GM23338 (cell line): ENCODE data around the gene SHISA6. TPM values are rescaled to one million over a fixed set of nuclear protein-coding genes. Genes with fewer than 3 reads are reported as not detected.

Experiments used
- ATAC-seq: fragments of 200-7000 bp; cut with Tn5 transposase; 3 replicates; pipeline ENCODE4 v1.9.1; 2020
- DNase-seq: peaks from one replicate; pipeline ENCODE4 v3.0.0-alpha.2; 2015; ENCODE audit warnings: low spot score
- H2AFZ ChIP-seq: fragments of 200-600 bp; sonication (generic); 2 replicates; pipeline ENCODE4 v1.8.0; 2016; ENCODE audit warnings: antibody characterized with exemption, mild to moderate bottlenecking, moderate library complexity
- H3F3A ChIP-seq: fragments of 200-600 bp; sonication (generic); replicated peaks from 2 replicates; pipeline ENCODE4 v1.8.0; 2017; ENCODE audit warnings: antibody characterized with exemption, mixed run types, low read depth
- H3K27ac ChIP-seq: fragments of 200-600 bp; sonication (generic); 2 replicates; pipeline ENCODE4 v1.6.1; 2016; ENCODE audit warnings: low read depth
- H3K27me3 ChIP-seq: fragments of 200-600 bp; sonication (generic); 2 replicates; pipeline ENCODE4 v1.8.0; 2016; ENCODE audit warnings: mild to moderate bottlenecking, mixed run types, moderate library complexity; ENCODE audit not compliant: insufficient read depth
- H3K36me3 ChIP-seq: fragments of 200-600 bp; sonication (generic); 2 replicates; pipeline ENCODE4 v1.8.0; 2016; ENCODE audit warnings: mild to moderate bottlenecking; ENCODE audit not compliant: insufficient read depth
- H3K4me1 ChIP-seq: fragments of 200-600 bp; sonication (generic); 2 replicates; pipeline ENCODE4 v1.8.0; 2016; ENCODE audit warnings: mild to moderate bottlenecking, moderate library complexity; ENCODE audit not compliant: insufficient read depth
- H3K4me2 ChIP-seq: fragments of 200-600 bp; sonication (generic); 2 replicates; pipeline ENCODE4 v1.7.1; 2017; ENCODE audit warnings: mixed run types
- H3K4me3 ChIP-seq: fragments of 200-600 bp; sonication (generic); 2 replicates; pipeline ENCODE4 v1.6.1; 2016; ENCODE audit warnings: mixed run types
- H3K79me2 ChIP-seq: fragments of 200-600 bp; sonication (generic); replicated peaks from 2 replicates; pipeline ENCODE4 v1.8.0; 2017; ENCODE audit warnings: mild to moderate bottlenecking; ENCODE audit not compliant: insufficient read depth
- H3K9me2 ChIP-seq: fragments of 200-600 bp; sonication (generic); 2 replicates; pipeline ENCODE4 v1.8.0; 2017; ENCODE audit not compliant: insufficient read depth
- H4K20me1 ChIP-seq: fragments of 200-600 bp; sonication (generic); replicated peaks from 2 replicates; pipeline ENCODE4 v1.8.0; 2017; ENCODE audit warnings: mild to moderate bottlenecking; ENCODE audit not compliant: insufficient read depth
- H3K27ac Mint-ChIP-seq: 2 replicates; pipeline ENCODE4 v1.8.0; 2020; ENCODE audit warnings: inconsistent platforms, mild to moderate bottlenecking, moderate library complexity, mixed read lengths
- H3K27me3 Mint-ChIP-seq: 3 replicates; pipeline ENCODE4 v1.8.0; 2022; ENCODE audit warnings: low read depth, mild to moderate bottlenecking, moderate library complexity, mixed read lengths, inconsistent platforms; ENCODE audit not compliant: insufficient read depth, poor library complexity
- H3K36me3 Mint-ChIP-seq: 3 replicates; pipeline ENCODE4 v1.8.0; 2021; ENCODE audit warnings: low read depth, mild to moderate bottlenecking, inconsistent platforms, moderate library complexity, mixed read lengths
- H3K4me1 Mint-ChIP-seq: 3 replicates; pipeline ENCODE4 v1.8.0; 2020; ENCODE audit warnings: mild to moderate bottlenecking, inconsistent platforms, mixed read lengths
- H3K4me3 Mint-ChIP-seq: 3 replicates; pipeline ENCODE4 v1.8.0; 2021; ENCODE audit warnings: moderate library complexity, mild to moderate bottlenecking, inconsistent platforms, mixed read lengths
- H3K9me3 Mint-ChIP-seq: 3 replicates; pipeline ENCODE4 v1.8.0; 2020; ENCODE audit warnings: moderate library complexity, mild to moderate bottlenecking, inconsistent platforms, mixed read lengths
- CREB1 ChIP-seq: fragments of 250-450 bp; sonication (Bioruptor Pico); IDR thresholded peaks from 2 replicates; pipeline ENCODE4 v1.5.0; 2020; ENCODE audit warnings: low read depth, mild to moderate bottlenecking, moderate library complexity
- EZH2 ChIP-seq: fragments of 200-600 bp; sonication (generic); IDR thresholded peaks from one replicate; pipeline ENCODE4 v1.8.0; 2017; ENCODE audit warnings: antibody characterized with exemption, mild to moderate bottlenecking, low read depth; ENCODE audit not compliant: unreplicated experiment
- EZH2phosphoT487 ChIP-seq: fragments of 200-600 bp; sonication (generic); IDR thresholded peaks from one replicate; pipeline ENCODE4 v1.8.1; 2018; ENCODE audit warnings: antibody characterized with exemption; ENCODE audit not compliant: unreplicated experiment
- JUNB ChIP-seq: IDR thresholded peaks from one replicate; pipeline ENCODE4 v1.6.1; 2016; ENCODE audit warnings: antibody characterized with exemption; ENCODE audit not compliant: unreplicated experiment
- NANOG ChIP-seq: IDR thresholded peaks from 2 replicates; pipeline ENCODE4 v1.6.1; 2016; ENCODE audit warnings: antibody characterized with exemption, borderline replicate concordance
- POLR2AphosphoS5 ChIP-seq: IDR thresholded peaks from 2 replicates; pipeline ENCODE4 v1.6.1; 2016; ENCODE audit warnings: antibody characterized with exemption, low read depth
- REST ChIP-seq: IDR thresholded peaks from one replicate; pipeline ENCODE4 v1.6.1; 2018; ENCODE audit warnings: antibody characterized with exemption; ENCODE audit not compliant: unreplicated experiment
- STAT1 ChIP-seq: IDR thresholded peaks from one replicate; pipeline ENCODE4 v1.6.1; 2016; ENCODE audit warnings: antibody characterized with exemption; ENCODE audit not compliant: unreplicated experiment
- ZNF114 ChIP-seq: fragments of 250-450 bp; sonication (Bioruptor Pico); IDR thresholded peaks from 2 replicates; pipeline ENCODE4 v1.5.0; 2020; ENCODE audit warnings: mild to moderate bottlenecking, moderate library complexity
- ZNF331 ChIP-seq: fragments of 250-450 bp; sonication (Bioruptor Pico); IDR thresholded peaks from 2 replicates; pipeline ENCODE4 v1.5.0; 2020; ENCODE audit warnings: low read depth, mild to moderate bottlenecking, moderate library complexity
- polyA plus RNA-seq: library from polyadenylated mRNA; unstranded; fragments of >200 nt; fragmentation: Nextera tagmentation; extraction: Ambion mirVana; gene quantifications from 2 replicates; pipeline ENCODE4 v1.2.1, GENCODE V29; 2016
- total RNA-seq: library from RNA; depleted of rRNA; stranded (reverse); fragments of >200 nt; shearing (Covaris generic); gene quantifications from 2 replicates; pipeline ENCODE4 v1.2.3, GENCODE V29; 2014
- TF ChIP-seq, protein P1 (sequence below): IDR thresholded peaks from 2 replicates; pipeline ENCODE4 v1.6.1; 2016; ENCODE audit warnings: antibody characterized with exemption
- TF ChIP-seq, protein P2 (sequence below), 2 experiments: fragments of 200-600 bp in 1 of 2; sonication (generic) in 1 of 2; conservative IDR thresholded peaks; 2 replicates each; pipeline versions ENCODE4 v1.5.1 to v1.6.1; 2016 to 2017; ENCODE audit warnings: antibody characterized with exemption in 2 of 2, low read depth in 2 of 2, mild to moderate bottlenecking in 2 of 2, moderate library complexity in 1 of 2

Gene SHISA6
- total and polyA plus RNA-seq, 2 experiments from 2014 or later, result 0.52 TPM; not detected in 1

DNA sequence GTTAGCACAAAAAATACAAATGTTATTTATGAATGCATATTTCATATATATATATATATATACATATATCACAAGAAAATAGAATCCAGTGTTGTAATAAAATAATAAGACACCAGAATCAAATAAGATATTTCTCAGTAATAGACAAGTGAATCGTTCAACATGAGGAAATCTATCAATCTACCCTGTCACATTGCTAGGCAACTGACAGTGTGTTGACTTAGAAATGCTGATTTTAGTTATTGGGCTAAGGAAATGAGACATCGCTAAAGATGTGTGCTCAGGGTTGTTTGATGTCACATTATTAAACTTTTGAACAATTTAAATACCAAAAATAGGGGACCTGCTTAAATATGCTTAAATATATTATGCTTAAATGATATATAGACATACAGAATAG is 307.4 kb downstream of the SHISA6 start:
- no peaks in the 10 kb centered on the region for H4K20me1 ChIP-seq
- no peak overlapping the region for H3K27ac Mint-ChIP-seq
- no peaks in the 10 kb centered on the region for H3K36me3 ChIP-seq
- H3K4me1 ChIP-seq, result no peaks in the 10 kb centered on the region
- H3K4me1 Mint-ChIP-seq, result no peaks in the 10 kb centered on the region
- H3K4me3 ChIP-seq, result no peak overlapping the region
- no peak for TF ChIP-seq NANOG
- TF ChIP-seq ZNF114 (CRISPR knock-in tag), result no peak
- TF ChIP-seq STAT1, result no peak
- TF ChIP-seq ZNF331 (CRISPR knock-in tag), result no peak
- TF ChIP-seq CREB1, result no peak
- TF ChIP-seq EZH2, result no peak
- TF ChIP-seq JUNB, result no peak
- TF ChIP-seq POLR2AphosphoS5, result no peak
- TF ChIP-seq, protein P1, sequence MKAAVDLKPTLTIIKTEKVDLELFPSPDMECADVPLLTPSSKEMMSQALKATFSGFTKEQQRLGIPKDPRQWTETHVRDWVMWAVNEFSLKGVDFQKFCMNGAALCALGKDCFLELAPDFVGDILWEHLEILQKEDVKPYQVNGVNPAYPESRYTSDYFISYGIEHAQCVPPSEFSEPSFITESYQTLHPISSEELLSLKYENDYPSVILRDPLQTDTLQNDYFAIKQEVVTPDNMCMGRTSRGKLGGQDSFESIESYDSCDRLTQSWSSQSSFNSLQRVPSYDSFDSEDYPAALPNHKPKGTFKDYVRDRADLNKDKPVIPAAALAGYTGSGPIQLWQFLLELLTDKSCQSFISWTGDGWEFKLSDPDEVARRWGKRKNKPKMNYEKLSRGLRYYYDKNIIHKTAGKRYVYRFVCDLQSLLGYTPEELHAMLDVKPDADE, result no peak
- TF ChIP-seq, protein P2, sequence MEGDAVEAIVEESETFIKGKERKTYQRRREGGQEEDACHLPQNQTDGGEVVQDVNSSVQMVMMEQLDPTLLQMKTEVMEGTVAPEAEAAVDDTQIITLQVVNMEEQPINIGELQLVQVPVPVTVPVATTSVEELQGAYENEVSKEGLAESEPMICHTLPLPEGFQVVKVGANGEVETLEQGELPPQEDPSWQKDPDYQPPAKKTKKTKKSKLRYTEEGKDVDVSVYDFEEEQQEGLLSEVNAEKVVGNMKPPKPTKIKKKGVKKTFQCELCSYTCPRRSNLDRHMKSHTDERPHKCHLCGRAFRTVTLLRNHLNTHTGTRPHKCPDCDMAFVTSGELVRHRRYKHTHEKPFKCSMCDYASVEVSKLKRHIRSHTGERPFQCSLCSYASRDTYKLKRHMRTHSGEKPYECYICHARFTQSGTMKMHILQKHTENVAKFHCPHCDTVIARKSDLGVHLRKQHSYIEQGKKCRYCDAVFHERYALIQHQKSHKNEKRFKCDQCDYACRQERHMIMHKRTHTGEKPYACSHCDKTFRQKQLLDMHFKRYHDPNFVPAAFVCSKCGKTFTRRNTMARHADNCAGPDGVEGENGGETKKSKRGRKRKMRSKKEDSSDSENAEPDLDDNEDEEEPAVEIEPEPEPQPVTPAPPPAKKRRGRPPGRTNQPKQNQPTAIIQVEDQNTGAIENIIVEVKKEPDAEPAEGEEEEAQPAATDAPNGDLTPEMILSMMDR (conservative IDR thresholded peaks at IDR 0.05; ENCODE audit: low read depth in 2 of 2), result no peak
- no peaks in the 10 kb centered on the region for H3F3A ChIP-seq
- no peak for DNase-seq
- no peaks in the 10 kb centered on the region for H3K27me3 Mint-ChIP-seq
- H3K9me3 Mint-ChIP-seq, result peaks cover 97% of the 10 kb centered on the region
- no peak overlapping the region for H2AFZ ChIP-seq
- H3K27me3 ChIP-seq, result no peaks in the 10 kb centered on the region
- no peaks in the 10 kb centered on the region for H3K9me2 ChIP-seq
- H3K4me3 Mint-ChIP-seq, result no peak overlapping the region
- H3K36me3 Mint-ChIP-seq, result peaks cover 32% of the 10 kb centered on the region
- no peak for ATAC-seq
- no peak overlapping the region for H3K27ac ChIP-seq
- H3K4me2 ChIP-seq, result no peak overlapping the region
- H3K79me2 ChIP-seq, result no peaks in the 10 kb centered on the region

- Mint-ChIP-seq H3K4me1 (no peaks in the 10 kb centered on the region), H3K4me3 (no peak overlapping the region), H3K36me3 (peaks cover 43% of the 10 kb centered on the region), H3K9me3 (peaks cover 97% of the 10 kb centered on the region), H3K27ac (no peak overlapping the region), H3K27me3 (no peaks in the 10 kb centered on the region)
- H3K36me3 ChIP-seq, result no peaks in the 10 kb centered on the region
- H3F3A ChIP-seq, result no peaks in the 10 kb centered on the region
- no peak overlapping the region for H3K27ac ChIP-seq
- ATAC-seq, result no peak
- no peaks in the 10 kb centered on the region for H4K20me1 ChIP-seq
- no peak overlapping the region for H2AFZ ChIP-seq
- no peaks in the 10 kb centered on the region for H3K27me3 ChIP-seq
- DNase-seq, result no peak
- no peaks in the 10 kb centered on the region for H3K79me2 ChIP-seq
- no peak overlapping the region for H3K4me3 ChIP-seq
- no peaks in the 10 kb centered on the region for H3K9me2 ChIP-seq
- no peak overlapping the region for H3K4me2 ChIP-seq
- H3K4me1 ChIP-seq, result no peaks in the 10 kb centered on the region
- no peak for TF ChIP-seq STAT1
- TF ChIP-seq REST, result no peak
- TF ChIP-seq EZH2phosphoT487, result no peak
- TF ChIP-seq, protein P1, result no peak
- no peak for TF ChIP-seq CREB1
- TF ChIP-seq JUNB, result no peak
Measured at GRCh38 chr17:11550431-11550830, 309.4 kb downstream of the SHISA6 start.
